ENCODE measurements around the gene ARID1B. TPM values are rescaled to one million over a fixed set of nuclear protein-coding genes. Genes with fewer than 3 reads are reported as not detected.

Gene ARID1B
- total and polyA plus RNA-seq, 7 experiments from 2014 or later = 17.5 to 164 (median 139) TPM

DNA sequence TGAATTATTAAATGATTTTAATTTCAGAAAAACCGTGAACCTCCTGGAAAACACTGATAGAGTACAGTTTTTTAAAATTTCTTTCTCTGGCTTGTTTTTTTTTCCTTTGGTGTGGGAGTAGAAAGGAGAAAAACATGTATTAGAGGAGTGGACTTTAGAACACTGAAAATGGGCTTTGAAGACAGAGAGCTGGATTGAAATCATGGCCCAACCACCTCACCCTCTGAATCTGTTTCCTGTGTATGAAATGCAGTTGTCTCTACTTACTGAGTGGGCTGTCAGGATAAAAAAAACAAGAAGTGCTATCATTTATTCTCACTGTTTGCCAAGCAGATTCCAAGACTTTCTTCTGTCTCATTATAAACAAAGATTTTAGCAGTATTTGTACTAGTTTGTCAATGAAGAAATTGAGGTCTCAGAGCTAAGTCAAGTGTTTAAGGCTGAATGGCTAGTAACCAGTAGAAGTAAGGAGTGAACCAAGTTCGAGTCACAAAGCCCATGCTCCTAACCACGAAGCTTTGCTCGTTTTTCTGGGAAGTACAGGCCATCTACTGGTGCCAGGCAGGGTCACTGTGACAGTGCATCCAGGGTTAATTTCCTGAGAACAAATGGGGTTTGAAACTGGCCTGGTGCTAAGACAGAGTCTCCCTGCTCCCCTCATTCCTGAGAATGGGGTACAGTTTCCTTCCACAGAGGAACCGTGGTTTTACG is 289.8 kb downstream of the ARID1B start:
- peaks cover 4 to 11% of the 10 kb centered on the region in 2 donors for H3K4me1 ChIP-seq (ENCODE audit: control insufficient read depth in 2 of 2, insufficient read depth in 2 of 2, low read length in 2 of 2)
- ATAC-seq = no peak
- H3K36me3 ChIP-seq (ENCODE audit: control insufficient read depth in 2 of 3, insufficient read depth in 3 of 3, low read length in 3 of 3) = no peaks in the 10 kb centered on the region
- H3K4me3 ChIP-seq (ENCODE audit: low read length) = no peak overlapping the region
- ChIA-PET POLR2A (no interaction called here), CTCF (no interaction called here)
- intact Hi-C loops (cut with micrococcal nuclease) = loop anchor here in 1 of 2 donors (2.0 kb wide), 1 partner anchor 20 kb away; no protein-coding TSS in a partner anchor
- H3K27me3 ChIP-seq (ENCODE audit: control insufficient read depth in 2 of 2, insufficient read depth in 2 of 2, low read length in 2 of 2) = no peaks in the 10 kb centered on the region
- DNase-seq = no peak
- Mint-ChIP-seq H3K4me3 (peak overlapping the region in 4 of 10 donors; percentile 0 to 54 (median 24)), H3K27ac (peak overlapping the region in 5 of 9 donors; percentile 7 to 65 (median 15)), H3K9me3 (no peaks in the 10 kb centered on the region), H3K4me1 (peaks cover 27 to 89% (median 82%) of the 10 kb centered on the region in 7 donors), H3K27me3 (no peaks in the 10 kb centered on the region), H3K36me3 (peaks cover 0 to 16% (median 3%) of the 10 kb centered on the region in 5 donors)
- no peaks in the 10 kb centered on the region for H3K9me3 ChIP-seq (ENCODE audit: control insufficient read depth in 2 of 3, low read length in 3 of 3)
- no peak overlapping the region for H3K27ac ChIP-seq (ENCODE audit: low read depth, low read length)

GRCh38 chr6:157067507-157067906 is 290.3 kb downstream of the ARID1B start:
- Mint-ChIP-seq H3K36me3 (peaks cover 0 to 16% (median 3%) of the 10 kb centered on the region in 5 donors), H3K4me3 (peak overlapping the region in 1 of 10 donors; percentile 5), H3K9me3 (no peaks in the 10 kb centered on the region), H3K27me3 (no peaks in the 10 kb centered on the region), H3K27ac (peak overlapping the region in 2 of 9 donors; percentile 16 to 83), H3K4me1 (peaks cover 27 to 88% (median 83%) of the 10 kb centered on the region in 7 donors)
- ATAC-seq = no peak
- Histone ChIP-seq H3K9me3 (ENCODE audit: control insufficient read depth in 2 of 3, low read length in 3 of 3) (no peaks in the 10 kb centered on the region), H3K27me3 (ENCODE audit: control insufficient read depth in 2 of 2, insufficient read depth in 2 of 2, low read length in 2 of 2) (no peaks in the 10 kb centered on the region), H3K27ac (ENCODE audit: low read depth, low read length) (no peak overlapping the region), H3K36me3 (ENCODE audit: control insufficient read depth in 2 of 3, insufficient read depth in 3 of 3, low read length in 3 of 3) (no peaks in the 10 kb centered on the region), H3K4me1 (ENCODE audit: control insufficient read depth in 2 of 2, insufficient read depth in 2 of 2, low read length in 2 of 2) (peaks cover 4 to 11% of the 10 kb centered on the region in 2 donors), H3K4me3 (ENCODE audit: low read length) (no peak overlapping the region)
- ChIA-PET CTCF (no interaction called here), POLR2A (no interaction called here)
- no peak for DNase-seq
- intact Hi-C loops (cut with micrococcal nuclease) = loop anchor here in 1 of 2 donors (2.0 kb wide), 1 partner anchor 19 kb away; no protein-coding TSS in a partner anchor

GRCh38 chr6:157068691-157069324 is 291.6 kb downstream of the ARID1B start:
- ChIA-PET POLR2A (interaction anchor here (0.6 to 1.3 kb wide), 2 partner anchors 9 to 14 kb away, joined by 4 to 6 read pairs; no protein-coding TSS in a partner anchor), CTCF (no interaction called here)
- no peak overlapping the region for H3K4me3 ChIP-seq (ENCODE audit: low read length)
- H3K4me3 Mint-ChIP-seq = peak overlapping the region in 8 of 10 donors; percentile 2 to 62 (median 41)
- H3K9me3 Mint-ChIP-seq = no peaks in the 10 kb centered on the region
- no peak overlapping the region for H3K27ac ChIP-seq (ENCODE audit: low read depth, low read length)
- no peaks in the 10 kb centered on the region for H3K36me3 ChIP-seq (ENCODE audit: control insufficient read depth in 2 of 3, insufficient read depth in 3 of 3, low read length in 3 of 3)
- H3K9me3 ChIP-seq (ENCODE audit: control insufficient read depth in 2 of 3, low read length in 3 of 3) = no peaks in the 10 kb centered on the region
- peaks cover 4 to 11% of the 10 kb centered on the region in 2 donors for H3K4me1 ChIP-seq (ENCODE audit: control insufficient read depth in 2 of 2, insufficient read depth in 2 of 2, low read length in 2 of 2)
- no peak for DNase-seq
- H3K27me3 Mint-ChIP-seq = no peaks in the 10 kb centered on the region
- intact Hi-C loops (cut with micrococcal nuclease) = loop anchor here in 1 of 2 donors (1.0 to 2.0 kb wide), 2 partner anchors 15 to 32 kb away; no protein-coding TSS in a partner anchor
- H3K4me1 Mint-ChIP-seq = peaks cover 25 to 84% (median 76%) of the 10 kb centered on the region in 7 donors
- no peaks in the 10 kb centered on the region for H3K27me3 ChIP-seq (ENCODE audit: control insufficient read depth in 2 of 2, insufficient read depth in 2 of 2, low read length in 2 of 2)
- H3K27ac Mint-ChIP-seq = peak overlapping the region in 4 of 9 donors; percentile 10 to 82 (median 69)
- peaks cover 0 to 23% (median 5%) of the 10 kb centered on the region in 5 donors for H3K36me3 Mint-ChIP-seq
- no peak for ATAC-seq

- intact Hi-C loops (cut with micrococcal nuclease) = loop anchor here in 1 of 2 donors (1.0 to 2.0 kb wide), 2 partner anchors 15 to 31 kb away; no protein-coding TSS in a partner anchor
- Histone ChIP-seq H3K4me3 (ENCODE audit: low read length) (no peak overlapping the region), H3K36me3 (ENCODE audit: control insufficient read depth in 2 of 3, insufficient read depth in 3 of 3, low read length in 3 of 3) (no peaks in the 10 kb centered on the region), H3K27ac (ENCODE audit: low read depth, low read length) (no peak overlapping the region), H3K4me1 (ENCODE audit: control insufficient read depth in 2 of 2, insufficient read depth in 2 of 2, low read length in 2 of 2) (peaks cover 4 to 11% of the 10 kb centered on the region in 2 donors), H3K9me3 (ENCODE audit: control insufficient read depth in 2 of 3, low read length in 3 of 3) (no peaks in the 10 kb centered on the region), H3K27me3 (ENCODE audit: control insufficient read depth in 2 of 2, insufficient read depth in 2 of 2, low read length in 2 of 2) (no peaks in the 10 kb centered on the region)
- H3K9me3 Mint-ChIP-seq = no peaks in the 10 kb centered on the region
- H3K27me3 Mint-ChIP-seq = no peaks in the 10 kb centered on the region
- DNase-seq = no peak
- CTCF ChIA-PET = no interaction called here
- H3K4me3 Mint-ChIP-seq = no peak overlapping the region
- peaks cover 0 to 23% (median 5%) of the 10 kb centered on the region in 5 donors for H3K36me3 Mint-ChIP-seq
- H3K27ac Mint-ChIP-seq = peak overlapping the region in 1 of 9 donors; percentile 26
- ATAC-seq = no peak
- POLR2A ChIA-PET = interaction anchor here (0.6 to 1.3 kb wide), 2 partner anchors 15 to 215 kb away, joined by 3 to 4 read pairs; no protein-coding TSS in a partner anchor
- H3K4me1 Mint-ChIP-seq = peaks cover 23 to 85% (median 73%) of the 10 kb centered on the region in 7 donors
Observed at GRCh38 chr6:157069585-157069984, 292.4 kb downstream of the ARID1B start.

DNA sequence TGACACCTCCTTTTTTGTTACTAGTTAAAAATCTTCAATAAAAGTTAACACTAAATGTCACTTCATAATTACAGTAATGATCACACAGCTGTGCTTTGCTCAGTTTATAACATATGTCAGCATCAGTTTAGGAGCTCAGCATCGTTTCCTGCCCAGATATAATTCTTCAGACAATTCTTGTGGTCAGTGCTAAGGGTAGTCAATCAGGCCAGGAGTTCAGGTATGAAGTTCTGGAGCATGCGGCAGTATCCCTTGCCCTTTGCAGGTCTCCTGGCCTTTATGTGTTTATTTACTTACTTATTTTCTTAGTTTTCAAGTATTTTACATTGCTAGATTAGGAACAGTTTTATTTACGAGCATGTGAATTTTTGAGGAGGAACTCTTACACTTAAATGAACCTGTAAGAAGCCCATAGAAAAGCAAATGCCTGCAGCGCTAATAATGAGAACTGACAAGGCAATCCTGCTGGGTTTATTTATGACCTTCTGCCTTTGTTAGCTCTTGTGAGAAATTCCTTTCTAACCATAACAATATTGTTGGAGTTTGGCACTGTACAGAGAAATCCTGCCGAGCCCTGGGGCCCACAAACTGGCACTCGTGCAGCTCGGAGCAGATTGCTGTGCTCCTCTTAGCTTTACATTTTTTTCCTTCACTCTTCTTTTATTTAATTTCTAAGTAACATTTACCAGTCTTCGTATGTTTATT is 293.4 kb downstream of the ARID1B start:
- peaks cover 0 to 23% (median 5%) of the 10 kb centered on the region in 5 donors for H3K36me3 Mint-ChIP-seq
- CTCF ChIA-PET = interaction anchor here (0.6 kb wide), 1 partner anchor 151 kb away, joined by 3 read pairs; no protein-coding TSS in a partner anchor
- intact Hi-C loops (cut with micrococcal nuclease) = no loop called here
- Histone ChIP-seq H3K27me3 (ENCODE audit: control insufficient read depth in 2 of 2, insufficient read depth in 2 of 2, low read length in 2 of 2) (no peaks in the 10 kb centered on the region), H3K4me1 (ENCODE audit: control insufficient read depth in 2 of 2, insufficient read depth in 2 of 2, low read length in 2 of 2) (peaks cover 4 to 11% of the 10 kb centered on the region in 2 donors), H3K4me3 (ENCODE audit: low read length) (no peak overlapping the region), H3K27ac (ENCODE audit: low read depth, low read length) (no peak overlapping the region), H3K9me3 (ENCODE audit: control insufficient read depth in 2 of 3, low read length in 3 of 3) (no peaks in the 10 kb centered on the region), H3K36me3 (ENCODE audit: control insufficient read depth in 2 of 3, insufficient read depth in 3 of 3, low read length in 3 of 3) (no peaks in the 10 kb centered on the region)
- POLR2A ChIA-PET = interaction anchor here (0.5 to 0.7 kb wide), 5 partner anchors 86 to 1177 kb away, joined by 3 read pairs; no protein-coding TSS in a partner anchor
- H3K4me1 Mint-ChIP-seq = peaks cover 23 to 80% (median 71%) of the 10 kb centered on the region in 7 donors
- no peak overlapping the region for H3K4me3 Mint-ChIP-seq
- ATAC-seq (no peak), DNase-seq (no peak)
- no peaks in the 10 kb centered on the region for H3K27me3 Mint-ChIP-seq
- no peaks in the 10 kb centered on the region for H3K9me3 Mint-ChIP-seq
- H3K27ac Mint-ChIP-seq = peak overlapping the region in 1 of 9 donors; percentile 48

DNA sequence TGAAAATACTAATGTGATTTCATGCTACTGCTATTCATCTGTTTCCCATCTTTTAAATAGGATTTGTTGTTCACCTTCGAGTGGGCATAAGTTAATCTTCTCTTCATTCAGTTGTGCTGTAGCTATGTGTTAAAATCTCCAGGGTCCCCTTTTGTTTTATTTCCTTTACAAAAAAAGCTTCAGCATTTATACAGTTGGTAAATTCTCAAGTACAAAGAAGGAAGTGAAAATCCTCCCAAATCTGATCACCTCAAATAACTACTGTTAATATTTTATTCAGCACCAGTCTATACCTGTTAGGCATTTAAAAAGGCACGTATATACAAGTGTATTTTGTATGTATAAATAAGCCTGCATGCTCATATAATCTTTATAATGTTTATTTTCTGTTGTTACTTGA is 294.9 kb downstream of the ARID1B start:
- ATAC-seq (no peak), DNase-seq (no peak)
- ChIA-PET POLR2A (no interaction called here), CTCF (no interaction called here)
- H3K27me3 Mint-ChIP-seq = no peaks in the 10 kb centered on the region
- Histone ChIP-seq H3K4me3 (ENCODE audit: low read length) (no peak overlapping the region), H3K27ac (ENCODE audit: low read depth, low read length) (no peak overlapping the region), H3K27me3 (ENCODE audit: control insufficient read depth in 2 of 2, insufficient read depth in 2 of 2, low read length in 2 of 2) (no peaks in the 10 kb centered on the region), H3K9me3 (ENCODE audit: control insufficient read depth in 2 of 3, low read length in 3 of 3) (no peaks in the 10 kb centered on the region), H3K36me3 (ENCODE audit: control insufficient read depth in 2 of 3, insufficient read depth in 3 of 3, low read length in 3 of 3) (no peaks in the 10 kb centered on the region), H3K4me1 (ENCODE audit: control insufficient read depth in 2 of 2, insufficient read depth in 2 of 2, low read length in 2 of 2) (peaks cover 4 to 8% of the 10 kb centered on the region in 2 donors)
- H3K4me1 Mint-ChIP-seq = peaks cover 23 to 79% (median 70%) of the 10 kb centered on the region in 7 donors
- no peak overlapping the region for H3K4me3 Mint-ChIP-seq
- H3K36me3 Mint-ChIP-seq = peaks cover 0 to 28% (median 5%) of the 10 kb centered on the region in 5 donors
- intact Hi-C loops (cut with micrococcal nuclease) = no loop called here
- H3K27ac Mint-ChIP-seq = no peak overlapping the region
- H3K9me3 Mint-ChIP-seq = no peaks in the 10 kb centered on the region

Data from naive thymus-derived CD4-positive, alpha-beta T cell (primary cell).